NT2/D1 (cell line): ENCODE results near the gene NUP35.

Source experiments
- SUZ12 ChIP-seq: IDR thresholded peaks from 2 replicates; pipeline ENCODE4 v1.6.1; 2011; ENCODE audit not compliant: insufficient read length, insufficient read depth; ENCODE audit errors: extremely low read depth
- YY1 ChIP-seq: IDR thresholded peaks from 2 replicates; pipeline ENCODE4 v1.6.1; 2011; ENCODE audit not compliant: insufficient read length, insufficient read depth
- ZNF274 ChIP-seq: IDR thresholded peaks from 2 replicates; pipeline ENCODE4 v1.6.1; 2011; ENCODE audit warnings: mild to moderate bottlenecking, low read depth, low read length

- TF ChIP-seq SUZ12 (no peak), ZNF274 (no peak), YY1 (no peak)
Measured at GRCh38 chr2:183179156-183179555, 54.9 kb downstream of the NUP35 start.
